NCI-H1436 (cell line): ENCODE data around the gene DOCK2.
"Not testable (repeated sequence)": the region's sequence is repeated elsewhere in the genome, so short reads cannot be mapped to it uniquely, and the experiment has no call there.

ENCODE experiments used
- DNase-seq: peaks from one replicate; lab custom pipeline; 2025; lab: John Stamatoyannopoulos, UW

DOCK2 gene

GRCh38 chr5:169789417-169789940, 152.4 kb downstream of the DOCK2 start:
- DNase-seq = no peak

DNA sequence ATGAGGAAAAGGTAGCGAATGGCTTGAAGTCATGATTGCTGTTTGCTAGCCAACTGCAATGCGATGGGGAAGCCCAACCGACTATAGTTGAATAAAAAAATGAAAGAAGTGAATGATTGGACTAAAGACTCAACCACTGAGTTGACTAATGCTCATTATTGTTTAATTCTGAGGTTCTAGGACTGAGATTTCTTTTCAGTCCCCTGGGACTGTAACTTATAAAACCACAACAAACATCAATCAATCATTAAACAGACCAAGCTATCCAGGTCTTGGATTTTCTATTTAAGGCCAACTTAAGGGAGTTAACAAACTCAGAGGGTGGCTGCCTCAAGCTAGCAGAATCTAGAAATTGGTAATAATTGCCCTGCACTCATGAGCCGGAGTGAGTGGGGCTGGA, 154.2 kb downstream of the DOCK2 start:
- DNase-seq = no peak

- no peak for DNase-seq
Measured at GRCh38 chr5:169795338-169795737, 158.3 kb downstream of the DOCK2 start.

DNA sequence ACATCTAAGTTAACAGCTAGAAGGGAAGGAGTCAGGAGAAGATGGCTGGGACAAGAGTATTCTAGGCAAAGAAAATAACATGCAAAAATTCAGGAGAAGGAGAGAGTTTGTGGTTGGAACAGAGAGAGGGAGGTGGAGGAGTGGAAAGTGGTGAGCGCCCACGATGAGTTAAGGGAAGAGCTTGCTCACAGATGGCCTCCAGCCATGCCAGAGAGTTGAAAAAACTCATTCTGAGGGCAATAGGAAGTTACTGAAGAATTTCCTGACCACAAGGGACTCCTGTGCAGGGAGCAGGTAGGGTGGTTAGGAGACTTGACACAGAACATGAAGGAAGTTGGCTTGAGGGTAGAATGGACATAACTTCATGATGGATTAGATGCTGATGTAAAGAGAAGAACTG, 159.7 kb downstream of the DOCK2 start:
- DNase-seq = no peak

GRCh38 chr5:169797577-169797976, 160.5 kb downstream of the DOCK2 start:
- no peak for DNase-seq

GRCh38 chr5:169798438-169798837, 161.4 kb downstream of the DOCK2 start:
- no peak for DNase-seq

GRCh38 chr5:169798906-169799660, 162.0 kb downstream of the DOCK2 start:
- no peak for DNase-seq

GRCh38 chr5:169801324-169801777, 164.3 kb downstream of the DOCK2 start:
- no peak for DNase-seq

- DNase-seq = no peak
Measured at GRCh38 chr5:169801781-169802180, 164.7 kb downstream of the DOCK2 start.

DNA sequence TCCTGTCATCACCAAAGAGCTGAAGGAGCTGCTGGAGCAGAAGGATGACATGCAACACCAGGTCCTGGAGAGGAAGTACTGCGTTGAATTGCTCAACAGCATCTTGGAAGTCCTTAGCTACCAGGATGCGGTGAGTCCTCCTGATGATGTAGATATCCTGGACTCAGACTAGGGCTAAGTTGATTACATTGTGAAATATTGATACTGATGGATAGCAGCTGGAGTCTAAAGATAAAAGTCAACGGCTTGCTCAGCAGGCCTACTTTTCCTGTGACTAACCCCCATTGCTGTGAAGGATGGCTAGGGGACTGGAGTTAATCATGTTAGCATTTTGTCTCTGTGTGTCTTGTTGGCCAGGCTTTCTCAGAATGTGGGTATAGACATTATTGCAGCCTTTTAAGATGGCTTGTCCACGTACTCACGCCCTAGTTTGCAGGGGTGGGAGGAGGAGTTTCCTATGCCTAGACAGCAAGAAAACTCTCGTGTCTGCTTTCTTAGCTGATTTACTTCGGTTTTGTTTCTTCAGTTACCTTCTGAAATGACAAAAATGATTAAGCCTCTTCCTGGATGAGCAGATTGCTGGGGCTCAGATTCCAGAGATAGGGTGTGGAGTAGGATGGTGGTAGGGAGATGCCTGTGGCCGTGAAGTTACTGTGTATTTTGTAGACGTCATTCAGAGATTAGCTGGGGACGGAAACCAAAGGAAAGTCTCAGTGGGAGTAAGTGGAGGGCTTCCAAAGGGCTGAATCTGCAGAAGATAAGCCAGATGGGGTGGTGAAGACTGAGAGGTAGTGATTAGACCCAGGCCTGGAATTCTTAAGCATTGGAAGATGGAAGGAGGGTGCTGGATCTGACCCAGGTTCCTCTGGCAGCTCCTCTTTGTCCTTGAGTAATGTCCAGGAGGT, 166.3 kb downstream of the DOCK2 start:
- DNase-seq = no peak

- DNase-seq = no peak
Measured at GRCh38 chr5:169804861-169805260, 167.8 kb downstream of the DOCK2 start.

- no peak for DNase-seq
Measured at GRCh38 chr5:169805527-169805934, 168.5 kb downstream of the DOCK2 start.

DNA sequence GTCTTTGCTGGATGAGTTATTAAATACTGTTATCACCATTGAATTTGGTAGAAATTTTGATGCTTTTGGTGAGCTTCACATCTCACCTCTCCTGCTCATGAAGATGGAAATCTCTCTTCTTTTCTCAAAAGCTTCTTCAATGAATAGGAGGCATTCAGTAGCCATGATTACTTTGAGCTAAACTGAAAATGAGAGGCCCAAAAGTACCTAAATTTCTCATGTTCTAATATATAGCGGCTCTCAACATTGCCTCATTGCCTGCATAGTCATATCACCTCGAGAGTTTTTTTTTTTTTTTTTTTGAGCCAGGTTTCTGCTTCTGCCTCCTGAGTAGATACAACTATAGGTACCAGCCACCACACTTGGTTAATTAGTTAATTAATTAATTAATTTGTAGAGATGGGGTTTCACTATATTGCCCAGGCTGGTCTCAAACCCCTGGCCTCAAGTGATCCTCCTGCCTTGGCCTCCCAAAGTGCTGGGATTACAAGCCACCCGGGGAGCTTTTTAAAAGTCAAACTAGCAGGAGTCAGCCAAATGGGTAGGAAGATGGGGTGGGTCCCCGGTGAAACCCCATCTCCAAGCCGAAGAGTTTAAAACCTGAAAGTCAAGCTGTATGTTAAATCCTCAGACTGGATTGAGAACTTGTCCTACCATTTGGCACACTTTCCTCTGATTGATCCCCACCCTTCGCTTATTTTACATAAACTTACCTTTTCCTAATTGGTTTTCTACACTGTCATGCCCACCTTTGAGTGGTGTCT, 169.0 kb downstream of the DOCK2 start:
- no peak for DNase-seq

- no peak for DNase-seq
Measured at GRCh38 chr5:169808118-169808581, 171.1 kb downstream of the DOCK2 start.

- DNase-seq = not testable (repeated sequence)
Measured at GRCh38 chr5:169808880-169809279, 171.8 kb downstream of the DOCK2 start.

DNA sequence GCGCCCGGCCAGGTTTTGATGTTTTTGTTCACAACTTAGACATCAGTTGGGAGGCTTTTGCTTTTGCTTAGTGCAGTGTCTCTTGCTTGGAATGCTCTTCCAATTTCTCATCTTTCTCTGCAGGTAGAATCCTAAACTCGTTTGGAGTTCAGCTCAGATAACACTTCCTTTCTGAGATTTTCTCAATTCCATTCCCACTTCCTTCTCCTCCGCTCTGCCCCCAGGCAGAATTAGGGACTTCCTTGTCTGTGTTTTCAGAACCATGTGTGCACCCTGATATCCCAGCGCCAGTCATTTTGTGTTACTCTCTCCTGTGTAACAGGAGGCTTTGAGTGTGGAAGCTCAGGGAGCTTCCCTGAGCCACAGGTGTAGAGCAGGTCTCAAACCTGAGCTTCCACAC, 172.2 kb downstream of the DOCK2 start:
- no peak for DNase-seq

DNA sequence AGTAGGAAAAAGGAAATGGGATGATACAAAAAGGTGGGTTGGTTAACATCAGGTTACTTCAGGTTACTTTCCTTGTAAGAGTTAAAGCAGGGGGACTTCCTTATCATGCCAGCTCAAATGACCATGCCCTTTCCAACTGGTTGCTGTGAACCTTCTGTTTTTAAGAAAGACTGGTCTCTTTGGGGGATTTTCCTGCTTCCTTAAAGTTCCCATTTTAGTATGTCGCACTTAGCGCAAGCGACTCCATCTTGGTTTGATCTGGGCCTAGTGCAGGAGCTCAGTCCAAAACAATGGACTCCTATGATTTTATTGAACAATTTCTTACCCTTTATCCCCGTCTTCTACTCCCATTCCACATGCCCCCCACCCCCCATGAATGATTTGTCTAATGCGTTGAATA, 173.4 kb downstream of the DOCK2 start:
- DNase-seq = no peak

DNA sequence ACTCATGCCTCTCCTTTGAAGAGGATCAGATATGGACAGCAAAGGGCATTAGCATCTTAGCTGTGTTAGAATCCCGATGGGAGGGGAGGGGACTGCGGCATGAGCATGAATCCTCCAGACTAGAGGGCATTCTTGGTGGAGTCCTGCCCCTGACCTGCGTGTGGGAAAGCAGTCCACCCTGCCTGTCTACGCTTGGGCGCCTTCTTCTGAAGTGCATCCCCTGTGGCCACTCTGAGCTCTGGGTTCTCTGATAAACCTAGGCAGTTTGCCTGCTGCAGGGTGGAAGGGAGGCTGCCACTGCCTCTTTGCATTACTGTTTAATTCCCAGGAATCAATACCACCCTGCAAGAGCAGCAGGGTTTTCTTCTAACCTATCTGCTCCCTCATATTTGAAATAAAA, 173.9 kb downstream of the DOCK2 start:
- DNase-seq = no peak

GRCh38 chr5:169811680-169812079, 174.6 kb downstream of the DOCK2 start:
- no peak for DNase-seq

DNA sequence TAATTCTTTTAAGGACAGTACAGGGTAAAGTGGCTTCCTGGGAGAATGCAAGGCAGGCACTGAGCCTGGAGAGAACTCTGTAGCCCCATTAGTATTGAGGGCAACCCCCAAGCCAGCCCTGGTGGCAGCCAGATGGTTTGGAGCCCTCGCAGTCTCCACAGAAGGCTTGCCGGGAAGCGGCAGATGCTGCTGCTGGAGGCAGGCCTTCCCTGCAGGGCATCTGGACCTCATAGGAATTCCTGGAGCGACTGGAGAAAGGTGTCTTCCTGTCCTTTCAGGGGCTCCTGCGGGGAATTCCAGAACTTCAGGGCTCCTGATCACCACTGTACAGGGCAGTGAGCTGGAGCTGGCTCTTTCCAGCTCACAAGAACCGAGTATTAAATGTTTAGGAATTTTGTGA, 175.7 kb downstream of the DOCK2 start:
- DNase-seq = no peak

- no peak for DNase-seq
Measured at GRCh38 chr5:169814045-169814444, 177.0 kb downstream of the DOCK2 start.

DNA sequence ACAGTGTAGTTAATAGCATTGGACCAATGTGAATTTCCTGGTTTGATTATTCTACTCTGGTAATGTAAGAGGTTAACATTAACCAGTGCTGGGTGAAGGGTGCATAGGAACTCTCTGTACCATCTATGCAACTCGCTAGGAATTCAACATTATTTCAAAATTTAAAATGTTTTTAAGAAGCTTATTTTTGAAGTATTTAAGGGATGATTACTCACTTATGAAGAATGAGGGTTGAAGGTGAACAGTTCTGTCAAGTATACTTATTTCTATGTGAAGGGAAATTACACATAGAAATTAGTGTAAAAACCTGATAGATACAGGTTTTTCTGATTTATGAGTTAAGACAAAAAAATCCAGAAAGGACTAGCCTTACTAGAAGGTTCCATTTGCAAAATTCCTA, 177.4 kb downstream of the DOCK2 start:
- DNase-seq = no peak
